HEK293T (cell line): ENCODE measurements around the gene FSTL4.

Experiments used
- BHLHE40 ChIP-seq: fragments of 450-650 bp; IDR thresholded peaks from 2 replicates; pipeline ENCODE4 v1.6.1; 2016; ENCODE audit warnings: mild to moderate bottlenecking, moderate library complexity, borderline replicate concordance
- FOXA1 ChIP-seq: fragments of 450-650 bp; IDR thresholded peaks from 2 replicates; pipeline ENCODE4 v1.6.1; 2016; ENCODE audit warnings: mild to moderate bottlenecking
- LEF1 ChIP-seq: fragments of 450-650 bp; IDR thresholded peaks from 2 replicates; pipeline ENCODE4 v1.6.1; 2017; ENCODE audit warnings: mild to moderate bottlenecking, borderline replicate concordance
- ZNF384 ChIP-seq: fragments of 450-650 bp; IDR thresholded peaks from 2 replicates; pipeline ENCODE4 v1.6.1; 2016

GRCh38 chr5:133397990-133398645 is 214.2 kb downstream of the FSTL4 start:
- TF ChIP-seq ZNF384 (no peak), BHLHE40 (no peak), FOXA1 (no peak), LEF1 (no peak)
